ENCODE results near the gene SCAMP5. TPM values are rescaled to one million over a fixed set of nuclear protein-coding genes. Genes with fewer than 3 reads are reported as not detected.

Gene SCAMP5
- total and polyA plus RNA-seq, 2 of the 13 experiments (the other 11 are each of a cell fraction or from before 2014, with no cell fraction given): 34.3 to 49.0 TPM

DNA sequence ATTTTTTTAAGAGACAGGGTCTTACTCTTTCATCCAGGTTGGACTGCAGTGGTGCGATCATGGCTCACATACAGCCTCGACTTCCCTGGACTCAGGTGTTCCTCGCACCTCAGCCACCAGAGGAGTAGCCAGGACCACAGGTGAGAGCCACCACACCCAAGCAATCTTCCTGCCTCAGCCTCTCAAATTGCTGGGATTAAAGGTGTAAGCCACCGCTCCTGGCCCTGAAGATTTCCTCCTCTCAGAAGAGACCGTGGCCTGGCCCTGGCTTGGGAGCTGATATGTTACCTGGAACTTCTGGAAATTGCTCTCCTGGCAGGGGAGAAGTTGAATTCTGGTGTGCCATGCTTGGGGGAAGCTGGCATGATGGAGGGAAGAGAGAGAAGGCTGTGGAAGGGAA is 64.2 kb downstream of the SCAMP5 start:
- Histone ChIP-seq H3K9ac (ENCODE audit: insufficient read depth, low read depth, low read length) (no peak overlapping the region), H4K20me1 (ENCODE audit: insufficient read depth, low read length) (no peaks in the 10 kb centered on the region), H3K36me3 (replicated peaks in 1 of 2; ENCODE audit: control insufficient read depth in 1 of 2, insufficient read depth in 2 of 2, low read length in 2 of 2) (no peaks in the 10 kb centered on the region), H3K9me3 (ENCODE audit: low read length) (no peaks in the 10 kb centered on the region), H3K4me2 (ENCODE audit: low read depth, low read length) (no peak overlapping the region), H3K4me1 (ENCODE audit: insufficient read depth, low read length) (peaks cover 74% of the 10 kb centered on the region), H3K27me3 (ENCODE audit: control insufficient read depth in 1 of 2, insufficient read depth in 2 of 2, low read length in 2 of 2) (no peaks in the 10 kb centered on the region), H2AFZ (ENCODE audit: low read length) (no peak overlapping the region), H3K27ac (ENCODE audit: extremely low read length, insufficient read depth, low read length) (no peak overlapping the region), H3K4me3 (replicated peaks in 1 of 3; ENCODE audit: insufficient read depth in 1 of 3, low read depth in 2 of 3, low read length in 3 of 3) (no peak overlapping the region), H3K79me2 (ENCODE audit: insufficient read depth, low read length) (no peaks in the 10 kb centered on the region)
- DNase-seq (ENCODE audit: low spot score): no peak
- BruUV-seq (replicated peaks): no TSS peak
- no peak for TF ChIP-seq ZNF17 (CRISPR knock-in tag; IDR thresholded peaks at IDR 0.05)
- no peak for TF ChIP-seq SRSF1 (optimal IDR thresholded peaks at IDR 0.05; ENCODE audit: low read depth, low read length)
- no peak for TF ChIP-seq NR2F1 (CRISPR knock-in tag; IDR thresholded peaks at IDR 0.05)
- no peak for TF ChIP-seq ZNF235 (CRISPR knock-in tag; IDR thresholded peaks at IDR 0.05; ENCODE audit: borderline replicate concordance)
- no peak for TF ChIP-seq SRSF4 (IDR thresholded peaks at IDR 0.05; ENCODE audit: low read depth, low read length, poor library complexity, severe bottlenecking)
- no peak for TF ChIP-seq KAT8 (CRISPR knock-in tag; IDR thresholded peaks at IDR 0.05)
- TF ChIP-seq, protein P1, sequence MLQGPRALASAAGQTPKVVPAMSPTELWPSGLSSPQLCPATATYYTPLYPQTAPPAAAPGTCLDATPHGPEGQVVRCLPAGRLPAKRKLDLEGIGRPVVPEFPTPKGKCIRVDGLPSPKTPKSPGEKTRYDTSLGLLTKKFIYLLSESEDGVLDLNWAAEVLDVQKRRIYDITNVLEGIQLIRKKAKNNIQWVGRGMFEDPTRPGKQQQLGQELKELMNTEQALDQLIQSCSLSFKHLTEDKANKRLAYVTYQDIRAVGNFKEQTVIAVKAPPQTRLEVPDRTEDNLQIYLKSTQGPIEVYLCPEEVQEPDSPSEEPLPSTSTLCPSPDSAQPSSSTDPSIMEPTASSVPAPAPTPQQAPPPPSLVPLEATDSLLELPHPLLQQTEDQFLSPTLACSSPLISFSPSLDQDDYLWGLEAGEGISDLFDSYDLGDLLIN (CRISPR knock-in tag; IDR thresholded peaks at IDR 0.05; ENCODE audit: borderline replicate concordance): no peak
- no peak for TF ChIP-seq ZNF720 (CRISPR knock-in tag; IDR thresholded peaks at IDR 0.05)
- TF ChIP-seq REL (CRISPR knock-in tag; conservative IDR thresholded peaks at IDR 0.05): no peak
- no peak for TF ChIP-seq MAFF (IDR thresholded peaks at IDR 0.05; ENCODE audit: low read depth, low read length)
- TF ChIP-seq SOX6 (IDR thresholded peaks at IDR 0.05): no peak
- TF ChIP-seq SOX6 (CRISPR knock-in tag; IDR thresholded peaks at IDR 0.05): no peak
- no peak for TF ChIP-seq NFATC3 (CRISPR knock-in tag; IDR thresholded peaks at IDR 0.05)
- in situ Hi-C loops (cut with HindIII; ENCODE audit: extremely low pct_ligation_motif_present, low pct_unique_long_range_greater_than_20kb) (no loop called here), intact Hi-C loops (cut with micrococcal nuclease; ENCODE audit: unreplicated experiment) (no loop called here)
- ATAC-seq: no peak
- ChIA-PET POLR2A (no interaction called here), CTCF (ENCODE audit: low intra/inter-chr PET ratio, low total read pairs) (no interaction called here)
- no peak for FAIRE-seq
- WGBS (ENCODE audit: low lambda C conversion rate): 91% methylated on average over 5 of the region's 5 CpGs

Data from HepG2 (cell line).